Endothelial cell of umbilical vein (primary cell): ENCODE results near the gene MYO1E. TPM values are rescaled to one million over a fixed set of nuclear protein-coding genes. Genes with fewer than 3 reads are reported as not detected.

Experiments
- BruUV-seq: library from RNA; stranded (reverse); fragments of 400-500 nt; replicated peaks from 2 replicates; lab custom pipeline; 2021; lab: Mats Ljungman, UMichigan
- CTCF ChIA-PET: fragments of 300-600, 350-600 bp; sonication (Branson Sonifier 250); formaldehyde crosslinking; loops from one replicate; lab custom pipeline; 2021; ENCODE audit warnings: antibody characterized with exemption, inconsistent platforms; lab: Charles Lee
- POLR2A ChIA-PET: fragments of 300-600, 350-600 bp; sonication (Branson Sonifier 250); formaldehyde crosslinking; loops from one replicate; lab custom pipeline; 2021; ENCODE audit warnings: antibody characterized with exemption, inconsistent platforms; lab: Charles Lee
- DNase-seq: peaks from one replicate; pipeline ENCODE4 v3.0.0-alpha.2; 2011; ENCODE audit warnings: low read depth, low spot score
- FAIRE-seq: peaks from 2 replicates; lab custom pipeline; 2011; peaks lifted over from hg19 to GRCh38; lab: Jason Lieb, UNC
- H2AFZ ChIP-seq: 2 replicates; pipeline ENCODE4 v1.6.0; 2012; ENCODE audit warnings: low read depth, low read length, control low read depth, inconsistent platforms
- H3K27ac ChIP-seq: 2 replicates; pipeline ENCODE4 v1.5.1; 2011; ENCODE audit warnings: low read depth, mild to moderate bottlenecking, control low read depth, low read length, moderate library complexity; ENCODE audit not compliant: insufficient read depth
- H3K27me3 ChIP-seq, 2 experiments: 2 replicates each; pipeline versions ENCODE4 v1.6.0 to v1.6.1; 2011; ENCODE audit warnings: low read length in 2 of 2, mixed read lengths in 1 of 2; ENCODE audit not compliant: control insufficient read depth in 2 of 2, insufficient read depth in 2 of 2
- H3K36me3 ChIP-seq, 2 experiments: 2 replicates in 1 of 2; 3 replicates in 1 of 2; pipeline ENCODE4 v1.5.1; 2011; ENCODE audit warnings: low read length in 2 of 2, mild to moderate bottlenecking in 1 of 2, moderate library complexity in 1 of 2; ENCODE audit not compliant: control insufficient read depth in 2 of 2, insufficient read depth in 2 of 2; ENCODE audit errors: extremely low read depth in 1 of 2
- H3K4me1 ChIP-seq: 3 replicates; pipeline ENCODE4 v1.5.1; 2011; ENCODE audit warnings: mild to moderate bottlenecking, low read length; ENCODE audit not compliant: control insufficient read depth, insufficient read depth; ENCODE audit errors: extremely low read depth
- H3K4me2 ChIP-seq: 2 replicates; pipeline ENCODE4 v1.6.1; 2011; ENCODE audit warnings: low read length, control low read depth, mixed read lengths; ENCODE audit not compliant: insufficient read depth
- H3K4me3 ChIP-seq, 3 experiments: fragments of 200-600 bp in 1 of 3; sonication (generic), shearing (Covaris generic) in 1 of 3; replicated peaks in 1 of 3; 2 replicates each; pipeline ENCODE4 v1.5.1; 2011 to 2016; ENCODE audit warnings: control low read depth in 3 of 3, low read length in 3 of 3, mild to moderate bottlenecking in 2 of 3, inconsistent platforms in 1 of 3, low read depth in 1 of 3, moderate library complexity in 1 of 3; ENCODE audit not compliant: insufficient read depth in 1 of 3
- H3K79me2 ChIP-seq: 2 replicates; pipeline ENCODE4 v1.6.0; 2012; ENCODE audit warnings: low read length, inconsistent platforms; ENCODE audit not compliant: control insufficient read depth, insufficient read depth
- H3K9ac ChIP-seq: replicated peaks from 2 replicates; pipeline ENCODE3; 2011; ENCODE audit warnings: low read length, control low read depth; ENCODE audit not compliant: insufficient read depth; ENCODE audit errors: extremely low read depth
- H3K9me1 ChIP-seq: replicated peaks from 3 replicates; pipeline ENCODE4 v1.6.0; 2011; ENCODE audit warnings: mild to moderate bottlenecking, low read length; ENCODE audit not compliant: control insufficient read depth, insufficient read depth; ENCODE audit errors: extremely low read depth
- H3K9me3 ChIP-seq: replicated peaks from 2 replicates; pipeline ENCODE4 v1.5.1; 2012; ENCODE audit warnings: low read length, inconsistent platforms; ENCODE audit not compliant: control insufficient read depth, insufficient read depth
- H4K20me1 ChIP-seq: replicated peaks from 2 replicates; pipeline ENCODE3; 2011; ENCODE audit warnings: mild to moderate bottlenecking, low read length; ENCODE audit not compliant: control insufficient read depth, insufficient read depth; ENCODE audit errors: extremely low read depth
- EZH2 ChIP-seq: IDR thresholded peaks from 2 replicates; pipeline ENCODE4 v1.6.1; 2012; ENCODE audit warnings: borderline replicate concordance, low read depth, mild to moderate bottlenecking, moderate library complexity, low read length, inconsistent platforms; ENCODE audit not compliant: severe bottlenecking
- FOS ChIP-seq: IDR thresholded peaks from 2 replicates; pipeline ENCODE4 v1.6.1; 2011; ENCODE audit warnings: mild to moderate bottlenecking, low read length, moderate library complexity, borderline replicate concordance; ENCODE audit not compliant: insufficient read depth
- GATA2 ChIP-seq: IDR thresholded peaks from 2 replicates; pipeline ENCODE4 v1.7.0; 2011; ENCODE audit warnings: low read depth, mild to moderate bottlenecking, moderate library complexity, mixed read lengths, low read length; ENCODE audit not compliant: insufficient read length, insufficient read depth
- JUN ChIP-seq: IDR thresholded peaks from 2 replicates; pipeline ENCODE4 v1.6.1; 2011; ENCODE audit warnings: borderline replicate concordance, low read depth; ENCODE audit not compliant: insufficient read length, insufficient read depth
- MYC ChIP-seq: IDR thresholded peaks from one replicate; pipeline ENCODE4 v1.6.1; 2011; ENCODE audit warnings: mild to moderate bottlenecking, low read depth, low read length
- POLR2A ChIP-seq: IDR thresholded peaks from 2 replicates; pipeline ENCODE4 v1.6.1; 2012; ENCODE audit warnings: low read depth, mild to moderate bottlenecking, control low read depth, low read length
- POLR2AphosphoS5 ChIP-seq: IDR thresholded peaks from 2 replicates; pipeline ENCODE4 v1.6.1; 2012; ENCODE audit warnings: low read depth, mild to moderate bottlenecking, control low read depth, low read length, moderate library complexity; ENCODE audit not compliant: insufficient read depth
- dilution Hi-C: fragments of 300-500 bp; cut with MboI; formaldehyde crosslinking; loops from one replicate; pipeline ENCODE4 v1.15.0; 2019; ENCODE audit warnings: low sequenced_read_pairs; ENCODE audit not compliant: extremely low pct_ligation_motif_present
- intact Hi-C: fragments of 100-400 bp; cut with micrococcal nuclease; formaldehyde crosslinking; loops from one replicate; pipeline ENCODE4 v1.10.0; 2022
- polyA plus RNA-seq, 4 experiments: library from polyadenylated mRNA; depleted of rRNA in 3 of 4; stranded (reverse) in 3 of 4; unstranded in 1 of 4; fragments of >200 nt; gene quantifications; 2 replicates each; pipeline versions ENCODE4 v1.2.1 to v1.2.3, GENCODE V29; 2011 to 2012; ENCODE audit warnings: missing spikeins in 1 of 4
- total RNA-seq: library from RNA; stranded (reverse); gene quantifications from 2 replicates; pipeline ENCODE4 v1.2.3, GENCODE V29; 2021
- TF ChIP-seq, protein P1 (sequence below), 2 donors: IDR thresholded peaks; 1 replicate in 1 of 2; 2 replicates in 1 of 2; pipeline ENCODE4 v1.5.1; 2011; ENCODE audit warnings: low read length in 2 of 2, mild to moderate bottlenecking in 2 of 2, moderate library complexity in 2 of 2, control low read depth in 1 of 2, inconsistent platforms in 1 of 2, low read depth in 1 of 2; ENCODE audit not compliant: insufficient read depth in 1 of 2; ENCODE audit errors: extremely low read depth in 1 of 2
- TF ChIP-seq, protein P2 (sequence below): IDR thresholded peaks from 2 replicates; pipeline ENCODE4 v1.6.1; 2011; ENCODE audit not compliant: insufficient read depth, insufficient read length

The MYO1E gene
- total and polyA plus RNA-seq, 2 donors (not counting 3 experiments of a cell fraction or from before 2014, with no cell fraction given) = 31.6 to 218 TPM

DNA sequence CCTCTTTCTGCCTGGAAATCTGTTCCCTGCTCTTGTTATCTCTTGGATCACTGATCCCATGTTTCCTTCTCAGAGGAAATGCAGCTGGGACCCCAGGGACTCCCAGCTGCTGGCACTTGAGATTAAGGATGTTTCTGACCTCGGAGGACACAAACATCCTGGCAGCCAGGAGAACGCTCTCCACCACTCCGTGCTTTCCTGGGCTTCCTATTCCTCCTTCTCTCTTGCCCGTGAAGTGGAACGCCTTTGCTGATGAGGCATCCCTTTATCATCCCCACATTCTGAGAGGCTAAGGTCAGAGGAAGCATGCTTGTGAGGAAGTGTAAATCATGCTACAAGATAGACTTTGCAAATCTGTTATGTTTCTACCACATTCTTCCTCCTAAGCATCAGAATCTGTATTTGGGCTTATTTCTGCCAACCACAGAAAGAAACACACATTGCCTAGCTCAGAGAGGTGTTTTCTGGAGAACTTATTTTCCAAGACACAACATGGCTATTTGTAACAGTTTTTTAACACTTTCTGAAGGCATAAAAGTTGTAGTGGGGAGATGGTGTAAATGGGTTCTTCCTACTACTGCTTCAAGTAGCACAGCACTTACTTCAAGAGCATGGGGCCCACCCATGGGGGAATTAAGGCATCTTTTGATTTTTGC lies 191.6 kb downstream of the MYO1E start:
- POLR2A ChIA-PET = no interaction called here

More for the DNA sequence above, 191.6 kb downstream of the MYO1E start:
- peaks cover 0 to 12% of the 10 kb centered on the region in 2 experiments for H3K36me3 ChIP-seq
- H2AFZ ChIP-seq = no peak overlapping the region
- H3K4me1 ChIP-seq = no peaks in the 10 kb centered on the region
- FAIRE-seq (peak; percentile 76), DNase-seq (peak; percentile 48)
- H3K9ac ChIP-seq = no peak overlapping the region
- intact Hi-C loops = no loop called here
- H3K27me3 ChIP-seq = no peaks in the 10 kb centered on the region
- peaks cover 2% of the 10 kb centered on the region for H3K9me3 ChIP-seq
- TF ChIP-seq EZH2 (no peak), MYC (no peak), POLR2A (no peak), GATA2 (no peak), POLR2AphosphoS5 (no peak), FOS (no peak), JUN (no peak)
- TF ChIP-seq, protein P1, sequence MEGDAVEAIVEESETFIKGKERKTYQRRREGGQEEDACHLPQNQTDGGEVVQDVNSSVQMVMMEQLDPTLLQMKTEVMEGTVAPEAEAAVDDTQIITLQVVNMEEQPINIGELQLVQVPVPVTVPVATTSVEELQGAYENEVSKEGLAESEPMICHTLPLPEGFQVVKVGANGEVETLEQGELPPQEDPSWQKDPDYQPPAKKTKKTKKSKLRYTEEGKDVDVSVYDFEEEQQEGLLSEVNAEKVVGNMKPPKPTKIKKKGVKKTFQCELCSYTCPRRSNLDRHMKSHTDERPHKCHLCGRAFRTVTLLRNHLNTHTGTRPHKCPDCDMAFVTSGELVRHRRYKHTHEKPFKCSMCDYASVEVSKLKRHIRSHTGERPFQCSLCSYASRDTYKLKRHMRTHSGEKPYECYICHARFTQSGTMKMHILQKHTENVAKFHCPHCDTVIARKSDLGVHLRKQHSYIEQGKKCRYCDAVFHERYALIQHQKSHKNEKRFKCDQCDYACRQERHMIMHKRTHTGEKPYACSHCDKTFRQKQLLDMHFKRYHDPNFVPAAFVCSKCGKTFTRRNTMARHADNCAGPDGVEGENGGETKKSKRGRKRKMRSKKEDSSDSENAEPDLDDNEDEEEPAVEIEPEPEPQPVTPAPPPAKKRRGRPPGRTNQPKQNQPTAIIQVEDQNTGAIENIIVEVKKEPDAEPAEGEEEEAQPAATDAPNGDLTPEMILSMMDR (IDR thresholded peaks at IDR 0.05; ENCODE audit: extremely low read depth in 1 of 2, insufficient read depth in 1 of 2, low read depth in 1 of 2, low read length in 2 of 2) = no peak
- TF ChIP-seq, protein P2, sequence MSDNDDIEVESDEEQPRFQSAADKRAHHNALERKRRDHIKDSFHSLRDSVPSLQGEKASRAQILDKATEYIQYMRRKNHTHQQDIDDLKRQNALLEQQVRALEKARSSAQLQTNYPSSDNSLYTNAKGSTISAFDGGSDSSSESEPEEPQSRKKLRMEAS = no peak
- dilution Hi-C loops = no loop called here
- no peak overlapping the region for H3K4me2 ChIP-seq
- CTCF ChIA-PET = interaction anchor here (1.4 kb wide), 1 partner anchor 66 kb away, joined by 5 read pairs; no protein-coding TSS in a partner anchor
- H3K4me3 ChIP-seq = no peak overlapping the region
- no peaks in the 10 kb centered on the region for H3K9me1 ChIP-seq
- H3K27ac ChIP-seq = no peak overlapping the region
- no TSS peak for BruUV-seq
- no peaks in the 10 kb centered on the region for H4K20me1 ChIP-seq
- no peaks in the 10 kb centered on the region for H3K79me2 ChIP-seq
